DMS153 treated with DMSO at 0.1 percent for 48 hours (cell line): Measurements from ENCODE around the gene PHF12.
"Not testable (repeated sequence)": the region's sequence is repeated elsewhere in the genome, so short reads cannot be mapped to it uniquely, and the experiment has no call there.

ENCODE experiments used
- DNase-seq: peaks from one replicate; lab custom pipeline; 2025; ENCODE audit not compliant: unreplicated experiment; lab: John Stamatoyannopoulos, UW

The PHF12 gene

DNA sequence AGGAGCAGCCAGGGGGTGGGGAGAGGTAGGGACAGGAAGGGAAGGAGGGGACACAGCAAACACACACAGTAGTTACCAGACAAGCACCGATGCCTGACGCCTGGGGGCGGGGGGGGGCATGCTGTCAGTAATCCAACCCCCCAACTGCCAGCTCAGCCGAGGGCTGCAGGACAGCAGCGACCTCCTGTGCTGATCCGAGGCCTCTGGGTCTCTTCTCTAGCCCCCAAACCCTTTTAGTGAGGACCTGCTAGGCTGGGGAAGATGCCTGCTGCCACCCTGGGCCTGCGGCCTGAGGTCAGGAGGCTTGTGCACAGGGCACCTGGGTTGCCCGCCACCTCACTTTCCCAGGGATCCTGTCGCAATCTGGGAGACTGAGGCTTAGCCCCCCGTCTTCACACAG lies 65.4 kb downstream of the PHF12 start:
- no peak for DNase-seq

DNA sequence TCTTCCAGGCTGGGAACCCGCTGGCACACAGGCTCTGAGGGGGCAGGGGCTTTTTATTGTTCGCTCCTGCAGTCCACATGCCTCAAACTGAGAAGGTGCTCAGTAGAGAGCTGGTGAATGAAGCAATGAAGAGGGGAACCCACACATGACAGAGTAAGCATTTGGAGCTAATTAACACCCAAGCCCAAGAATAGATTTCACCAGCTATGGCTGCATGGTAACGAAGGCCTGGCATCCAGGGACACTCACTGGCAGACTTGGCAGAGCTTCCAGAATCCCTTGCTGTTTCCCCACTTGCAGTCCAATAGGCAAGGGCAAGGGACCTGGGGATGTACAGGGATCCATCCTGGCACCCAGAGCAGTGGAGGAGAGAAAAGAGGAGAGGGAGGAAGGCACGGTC lies 66.0 kb downstream of the PHF12 start:
- DNase-seq, result no peak

DNA sequence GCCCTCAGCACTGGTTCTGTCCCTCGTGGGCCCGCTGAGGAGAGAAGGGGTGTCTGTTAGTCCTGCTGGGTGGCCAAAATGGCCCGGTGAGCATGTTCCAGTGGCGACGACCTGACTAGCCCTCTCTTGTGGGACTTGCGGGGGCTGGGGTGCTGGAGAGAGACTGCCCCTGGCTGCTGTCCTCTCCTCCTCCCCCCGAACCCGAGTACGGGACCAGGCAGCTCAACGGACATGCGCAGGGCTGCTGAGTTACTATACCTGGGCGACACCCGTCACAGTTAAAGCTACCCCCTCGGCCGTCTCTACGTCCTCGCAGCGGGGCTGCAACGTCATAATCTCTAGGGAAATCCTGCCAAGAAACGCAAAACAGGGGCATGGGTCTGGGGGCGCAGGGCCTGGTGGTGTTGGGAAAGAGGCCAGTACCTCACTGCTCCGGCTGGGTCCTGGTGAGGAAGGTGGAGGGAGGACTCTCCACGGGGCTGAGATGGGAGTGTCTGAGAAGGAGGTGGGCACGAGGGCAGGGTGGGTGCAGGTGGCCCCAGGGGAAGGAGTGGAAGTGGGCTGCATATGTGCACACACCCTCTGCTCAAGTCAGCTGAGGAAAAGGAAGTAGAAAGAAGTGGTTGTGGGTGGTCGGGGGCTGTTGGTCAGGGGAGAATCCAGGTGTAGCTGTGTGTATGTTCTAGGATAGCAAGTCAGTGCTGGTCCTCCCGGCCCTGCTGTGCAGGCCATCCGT lies 67.2 kb downstream of the PHF12 start:
- no peak for DNase-seq

DNA sequence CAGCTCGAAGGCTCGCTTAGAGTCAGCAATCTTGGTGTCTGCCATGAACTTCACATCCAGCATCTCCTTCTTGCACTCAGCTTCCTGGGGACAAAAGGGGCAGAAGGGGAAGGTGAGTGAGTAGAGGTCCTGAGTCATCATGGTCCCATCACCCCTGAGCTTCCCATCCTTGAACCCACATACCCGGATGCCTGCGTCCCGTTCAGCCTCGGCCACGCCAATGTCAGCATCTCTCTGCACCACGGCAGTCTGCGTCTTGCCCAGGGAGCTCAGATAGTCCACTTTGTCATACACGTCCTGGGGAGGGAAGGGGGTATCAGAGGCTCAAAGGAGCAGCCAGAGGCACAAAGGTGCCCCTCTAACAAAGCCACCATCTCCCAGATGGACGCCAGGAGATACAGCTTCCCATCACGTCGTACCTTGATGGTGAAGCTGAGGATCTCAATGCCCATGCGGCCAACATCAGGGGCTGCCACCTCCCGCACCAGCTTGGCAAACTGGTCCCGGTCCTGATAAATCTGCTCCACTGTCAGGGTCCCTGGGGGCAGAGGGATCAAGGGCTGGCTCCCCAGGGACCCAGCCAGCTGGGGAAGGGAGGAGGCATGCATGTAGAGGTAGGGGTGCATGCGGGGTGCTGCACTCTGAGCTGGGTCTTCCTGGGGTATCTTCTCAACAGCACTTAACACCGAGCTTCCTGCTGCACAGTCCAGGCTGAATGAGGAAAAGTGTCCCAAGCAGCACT lies 69.0 kb downstream of the PHF12 start:
- DNase-seq, result no peak

DNA sequence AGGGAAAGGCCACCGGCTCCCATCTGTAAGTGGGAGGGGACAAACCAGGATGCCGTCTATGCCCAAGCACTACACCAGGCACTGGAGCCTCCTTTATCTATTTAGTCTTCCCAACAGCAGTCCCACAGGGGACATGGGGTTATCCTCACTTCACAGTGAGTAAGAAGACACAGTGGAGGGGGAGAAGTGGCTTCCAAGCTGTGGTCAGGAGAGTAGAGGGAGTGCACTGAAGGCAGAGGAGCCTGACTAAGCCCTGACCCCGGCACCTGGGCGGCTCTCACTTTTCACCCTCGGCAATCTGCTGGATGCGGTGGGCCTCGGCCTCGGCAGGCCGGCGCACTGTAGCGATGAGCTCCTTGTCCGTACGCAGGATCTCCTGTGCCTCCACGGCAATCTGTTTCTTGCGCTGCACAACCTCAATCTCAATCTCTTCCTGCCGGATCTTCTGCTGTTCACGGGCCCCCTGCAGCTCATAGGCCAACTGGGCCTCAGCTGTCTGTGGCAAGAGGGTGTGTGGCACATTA lies 69.7 kb downstream of the PHF12 start:
- no peak for DNase-seq

DNA sequence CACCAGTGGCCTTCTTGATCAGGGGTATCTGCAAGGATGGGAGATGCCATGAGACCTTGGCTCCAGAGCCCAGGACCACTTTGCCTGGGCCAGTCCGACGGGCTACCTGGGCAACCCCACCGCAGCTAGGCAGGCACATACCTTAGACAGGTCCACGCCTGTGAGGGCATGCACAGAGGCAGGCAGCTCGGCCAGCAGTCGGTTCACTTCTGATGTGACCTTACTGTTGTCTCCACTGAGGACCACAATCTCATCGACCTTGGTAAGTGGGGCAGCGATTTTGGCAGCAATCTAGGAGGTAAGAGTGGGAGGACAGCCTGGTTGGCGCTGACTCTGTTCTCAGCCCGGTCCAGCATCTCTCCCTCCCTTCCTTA lies 70.8 kb downstream of the PHF12 start:
- DNase-seq, result no peak

DNA sequence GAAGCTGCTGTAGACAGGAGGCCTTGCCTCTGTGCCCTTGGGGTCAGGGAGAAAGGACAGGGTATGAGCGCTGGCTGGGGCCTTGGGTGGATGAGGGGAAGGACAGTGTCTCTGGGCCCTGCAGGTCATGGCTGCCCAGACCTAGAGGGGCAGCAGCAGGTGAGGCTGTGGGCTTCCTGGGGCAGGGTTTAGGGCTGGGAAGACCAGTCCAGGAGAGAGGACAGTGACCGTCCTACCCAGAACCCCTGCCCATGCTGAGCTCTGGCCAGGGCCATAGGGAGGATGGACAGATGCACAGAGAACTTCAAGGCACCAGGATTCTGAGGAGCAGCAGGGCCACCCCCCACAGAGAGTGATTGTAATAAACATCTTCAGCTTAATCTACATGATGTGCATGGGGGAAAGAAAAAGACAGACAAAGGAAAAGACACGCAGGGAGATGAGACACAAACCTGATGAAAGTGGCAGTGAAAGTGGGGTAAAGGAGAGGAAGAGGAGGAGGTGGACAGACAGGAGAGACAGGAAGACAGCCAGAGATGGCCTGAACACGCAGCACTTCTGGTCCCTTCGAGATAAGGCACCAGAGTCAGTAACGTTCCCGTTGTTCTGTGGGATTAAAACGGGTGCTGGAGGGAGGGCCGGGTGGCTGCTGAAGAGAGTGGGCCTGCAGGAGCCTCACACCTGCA lies 71.3 kb downstream of the PHF12 start:
- no peak for DNase-seq

DNA sequence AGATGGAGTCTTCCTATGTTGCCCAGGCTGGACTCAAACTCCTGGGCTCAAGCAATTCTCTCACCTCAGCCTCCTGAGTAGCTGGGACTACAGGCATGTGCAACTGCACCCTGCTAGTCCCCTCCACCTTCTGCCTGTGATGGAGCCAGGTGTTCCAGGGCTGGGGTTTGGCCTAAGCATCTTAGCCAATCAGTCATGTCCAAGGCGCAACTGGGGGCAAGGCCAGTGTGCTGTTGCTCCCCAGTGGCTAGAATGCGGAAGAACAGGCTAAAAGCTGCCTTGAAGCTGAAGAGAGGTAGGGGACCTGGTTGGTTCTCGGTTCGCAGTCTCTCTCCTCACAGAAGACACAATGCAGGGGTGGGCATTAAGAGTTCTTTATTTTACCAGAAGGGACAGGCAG lies 72.3 kb downstream of the PHF12 start:
- no peak for DNase-seq

DNA sequence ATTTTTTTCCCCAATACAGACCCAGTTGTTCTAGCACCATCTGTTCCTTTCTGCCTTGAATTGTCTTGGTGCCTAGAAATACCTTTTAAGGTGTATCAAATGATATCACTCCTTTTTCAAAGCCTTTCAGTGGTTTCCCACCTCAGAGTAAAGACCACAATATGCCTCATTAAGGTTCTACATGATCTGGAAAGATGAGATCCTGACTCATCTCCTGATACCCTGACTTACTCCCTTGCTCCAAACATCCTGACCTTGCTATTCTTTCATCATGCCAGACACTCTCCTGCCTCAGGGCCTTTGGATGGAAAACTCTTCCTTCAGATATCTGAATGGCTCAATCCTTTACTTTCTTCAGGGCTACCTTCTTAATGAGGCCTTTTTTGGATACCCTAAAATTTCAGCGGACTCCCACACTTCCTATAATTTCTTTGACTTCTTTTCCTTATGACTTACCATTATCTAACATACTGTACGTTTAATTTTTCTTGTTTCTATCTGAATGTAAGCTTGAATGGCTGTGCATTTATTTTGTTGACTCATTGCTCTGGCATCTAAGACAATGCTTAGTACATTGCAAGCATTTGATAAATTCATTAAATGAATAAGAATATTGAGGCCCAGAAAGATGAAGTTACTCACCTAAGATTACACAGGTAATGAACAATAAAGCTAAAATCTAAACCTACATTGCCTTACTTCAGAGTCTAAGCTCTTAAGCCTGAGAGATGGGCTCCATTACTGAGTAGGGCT lies 73.0 kb downstream of the PHF12 start:
- no peak for DNase-seq

DNA sequence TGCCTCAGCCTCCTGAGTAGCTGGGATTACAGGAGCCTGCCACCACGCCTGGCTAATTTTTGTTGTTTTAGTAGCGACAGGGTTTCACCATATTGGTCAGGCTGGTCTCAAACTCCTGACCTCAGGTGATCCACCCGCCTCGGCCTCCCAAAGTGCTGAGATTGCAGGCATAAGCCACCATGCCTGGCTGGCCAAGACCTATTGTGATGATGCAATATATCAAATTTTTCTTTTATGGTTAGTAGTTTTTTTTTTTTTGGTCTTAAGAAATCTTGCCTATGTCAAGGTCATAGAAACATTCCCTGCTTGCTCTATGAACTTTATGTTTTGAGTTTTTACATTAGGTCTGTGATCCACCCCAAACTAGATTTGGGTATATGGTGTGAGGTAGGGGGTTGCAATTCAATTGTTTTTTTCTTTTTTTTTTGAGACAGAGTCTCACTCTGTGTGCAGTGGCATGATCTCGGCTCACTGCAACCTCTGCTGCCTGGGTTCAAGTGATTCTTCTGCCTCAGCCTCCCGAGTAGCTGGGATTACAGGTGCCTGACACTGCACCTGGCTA lies 74.1 kb downstream of the PHF12 start:
- DNase-seq, result not testable (repeated sequence)

DNA sequence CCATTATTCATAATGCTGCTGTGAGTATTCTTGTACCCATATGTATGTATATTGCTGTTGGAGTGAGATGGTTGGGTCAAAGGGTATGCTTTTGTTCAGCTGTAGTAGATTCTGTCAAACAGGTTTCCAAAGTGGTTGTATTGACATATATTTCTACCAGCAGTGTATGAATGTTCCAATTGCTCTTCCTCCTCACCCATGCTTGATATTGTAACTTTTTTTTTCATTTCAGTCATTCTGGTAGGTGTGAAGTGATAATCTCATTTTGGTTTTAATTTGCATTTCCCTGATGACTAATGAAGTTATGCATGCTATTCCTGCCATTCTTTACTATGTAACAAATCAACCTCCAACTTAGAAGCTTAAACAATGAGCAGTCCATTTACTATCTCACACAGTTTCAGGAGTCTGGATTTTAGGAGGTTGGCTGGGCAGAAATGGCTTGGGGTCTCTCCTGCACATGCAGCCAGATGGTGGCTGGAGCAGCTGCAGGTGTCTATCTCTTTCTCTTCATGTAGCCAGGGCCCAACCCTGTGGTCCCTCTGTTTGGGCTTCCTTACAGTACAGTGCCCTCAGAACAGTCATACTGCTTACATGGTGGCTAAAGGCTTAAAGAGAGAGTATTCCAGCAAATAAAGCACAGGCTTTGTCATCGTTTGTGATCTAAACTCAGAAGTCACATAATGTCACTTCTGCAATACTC lies 75.3 kb downstream of the PHF12 start:
- DNase-seq, result no peak

DNA sequence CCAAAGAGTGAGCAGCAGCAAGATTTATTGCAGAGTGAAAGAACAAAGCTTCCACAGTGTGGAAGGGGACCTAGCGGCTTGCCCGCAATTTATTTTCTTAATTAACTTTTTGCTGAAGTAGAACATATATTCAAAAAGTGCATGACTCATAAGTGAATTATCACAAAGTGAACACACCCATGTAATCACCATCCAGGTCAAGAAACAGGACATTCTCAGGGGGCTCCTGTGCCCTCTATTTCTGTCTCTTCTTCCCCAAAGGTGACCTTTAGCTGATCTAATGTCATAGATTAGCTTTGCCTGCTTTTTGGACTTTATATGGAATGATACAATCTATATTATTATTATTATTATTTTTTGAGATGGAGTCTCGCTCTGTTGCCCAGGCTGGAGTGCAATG lies 76.6 kb downstream of the PHF12 start:
- no peak for DNase-seq

DNA sequence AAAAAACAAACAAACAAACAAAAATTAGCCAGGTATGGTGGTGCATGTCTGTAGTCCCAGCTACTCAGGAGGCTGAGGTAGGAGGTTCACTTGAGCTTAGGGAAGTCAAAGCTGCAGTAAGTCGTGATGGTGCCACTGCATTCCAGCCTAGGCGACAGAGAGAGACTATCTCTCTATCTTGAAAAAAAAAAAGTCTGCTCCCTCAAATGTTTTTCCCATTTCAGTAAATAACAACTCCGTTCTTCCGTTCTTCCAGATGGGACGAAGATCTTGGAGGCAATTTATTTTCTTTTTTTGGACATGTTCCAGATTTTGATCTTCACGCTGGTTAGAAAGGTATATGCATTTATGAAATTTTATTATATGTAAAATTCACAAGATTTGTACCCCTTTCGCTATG lies 77.5 kb downstream of the PHF12 start:
- no peak for DNase-seq

DNA sequence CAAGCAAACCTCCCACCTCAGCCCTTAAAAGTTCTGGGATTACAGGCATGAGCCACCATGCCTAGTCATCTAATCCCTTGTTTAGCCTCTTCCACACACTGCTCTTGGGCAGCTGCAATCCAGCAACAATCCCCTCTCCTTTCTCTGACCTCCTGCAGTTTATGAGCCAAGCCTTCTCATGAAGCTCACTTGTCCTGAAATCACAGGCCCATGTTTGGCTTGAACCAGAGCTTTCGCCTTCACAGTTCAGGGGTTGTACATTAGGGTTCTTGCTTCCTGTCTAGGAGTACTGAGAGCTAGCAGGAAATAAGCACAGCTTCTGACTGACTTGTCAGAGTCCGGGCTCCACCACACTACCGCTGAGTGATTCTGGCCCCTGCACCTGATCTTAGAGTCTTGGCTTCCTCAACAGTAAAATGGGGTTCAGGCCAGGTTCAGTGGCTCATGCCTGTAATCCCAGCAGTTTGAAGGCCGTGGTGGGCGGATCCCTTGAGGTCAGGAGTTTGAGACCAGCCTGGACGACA lies 80.2 kb downstream of the PHF12 start:
- no peak for DNase-seq

DNA sequence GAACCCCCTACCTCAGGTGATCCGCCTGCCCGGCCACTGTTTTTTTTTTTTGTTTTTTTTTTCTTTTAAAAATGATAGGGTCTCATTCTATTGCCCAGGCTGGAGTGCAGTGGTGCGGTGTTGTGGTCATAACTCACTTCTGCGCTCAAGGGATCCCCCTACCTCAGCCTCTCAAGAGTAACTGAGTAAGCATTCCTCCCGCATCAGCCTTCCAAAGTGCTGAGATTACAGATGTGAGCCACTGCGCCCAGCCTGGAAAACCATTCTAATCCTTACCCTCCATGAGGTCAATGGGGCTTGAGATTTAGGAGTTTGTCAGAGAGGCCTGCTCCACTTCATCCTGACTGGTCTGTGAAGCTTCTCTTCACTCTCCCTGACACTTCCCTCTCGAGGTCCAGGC lies 84.0 kb downstream of the PHF12 start:
- DNase-seq, result no peak

DNA sequence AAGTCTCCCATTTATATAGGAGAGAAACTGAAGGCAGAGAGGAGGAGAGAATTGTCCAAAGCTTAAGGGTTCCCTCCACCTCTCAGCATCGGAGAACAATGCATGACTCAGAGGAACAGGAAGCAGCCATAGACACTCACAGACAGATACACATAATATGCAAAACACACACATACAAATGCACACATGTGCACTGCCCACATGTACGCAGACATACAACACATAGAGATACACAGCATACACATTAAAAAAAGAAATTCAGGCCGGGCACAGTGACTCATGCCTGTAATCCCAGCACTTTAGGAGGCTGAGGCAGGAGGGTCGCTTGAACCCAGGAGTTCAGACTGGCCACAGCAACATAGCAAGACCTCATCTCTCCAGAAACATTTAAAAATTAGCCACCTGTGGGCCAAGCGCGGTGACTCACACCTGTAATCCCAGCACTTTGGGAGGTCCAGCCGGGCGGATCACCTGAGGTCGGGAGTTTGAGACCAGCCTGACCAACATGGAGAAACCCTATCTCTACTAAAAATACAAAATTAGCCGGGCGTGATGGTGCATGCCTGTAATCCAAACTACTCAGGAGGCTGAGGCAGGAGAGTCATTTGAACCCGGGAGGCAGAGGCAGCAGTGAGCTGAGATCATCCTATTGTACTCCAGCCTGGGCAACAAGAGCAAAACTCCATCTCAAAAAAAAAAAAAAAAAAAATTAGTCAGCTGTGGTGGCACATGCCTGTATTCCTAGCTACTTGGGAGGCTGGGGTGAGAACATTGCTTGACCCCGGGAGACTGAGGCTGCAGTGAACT lies 85.2 kb downstream of the PHF12 start:
- no peak for DNase-seq

DNA sequence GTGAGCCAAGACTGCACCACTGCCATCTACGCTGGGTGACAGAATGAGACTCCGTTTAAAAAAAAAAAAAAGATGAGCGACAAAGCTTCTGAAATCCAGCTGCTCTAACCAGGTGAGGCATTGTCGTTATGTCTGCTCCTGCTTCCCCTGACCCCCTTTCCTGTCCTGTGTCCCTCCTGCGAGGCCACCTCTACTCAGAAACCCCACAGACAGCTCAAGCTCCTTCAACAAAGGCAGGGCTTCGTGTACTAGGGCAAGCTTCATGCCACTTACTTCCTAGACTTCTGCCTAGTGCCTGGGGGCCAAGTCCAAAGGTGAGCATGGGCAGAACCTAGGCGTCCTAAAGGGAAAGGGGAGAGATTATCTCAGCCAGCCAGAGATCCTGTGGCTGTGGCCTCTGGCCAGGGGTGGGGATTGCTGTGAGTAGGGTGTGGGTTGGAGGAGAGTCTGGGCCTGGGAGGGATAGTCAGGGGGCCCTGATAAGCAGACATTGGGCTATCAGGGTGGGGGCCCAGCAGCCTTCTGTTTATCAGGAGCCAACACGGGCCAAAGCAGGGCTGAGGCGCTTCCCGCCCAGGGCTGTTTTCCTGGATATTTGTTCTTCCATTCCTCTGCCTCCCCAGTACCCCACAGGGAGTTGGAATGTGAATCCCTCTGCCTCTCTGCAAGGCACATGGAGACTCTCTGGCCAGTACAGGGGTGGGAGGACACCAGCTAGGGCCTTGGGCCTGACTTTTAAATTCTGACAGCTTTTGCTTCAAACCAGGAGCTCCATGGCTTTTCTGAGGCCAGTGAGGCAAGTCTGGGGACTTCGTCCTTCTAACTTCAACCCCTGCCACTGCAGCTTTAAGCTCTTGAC lies 86.1 kb downstream of the PHF12 start:
- DNase-seq, result no peak

DNA sequence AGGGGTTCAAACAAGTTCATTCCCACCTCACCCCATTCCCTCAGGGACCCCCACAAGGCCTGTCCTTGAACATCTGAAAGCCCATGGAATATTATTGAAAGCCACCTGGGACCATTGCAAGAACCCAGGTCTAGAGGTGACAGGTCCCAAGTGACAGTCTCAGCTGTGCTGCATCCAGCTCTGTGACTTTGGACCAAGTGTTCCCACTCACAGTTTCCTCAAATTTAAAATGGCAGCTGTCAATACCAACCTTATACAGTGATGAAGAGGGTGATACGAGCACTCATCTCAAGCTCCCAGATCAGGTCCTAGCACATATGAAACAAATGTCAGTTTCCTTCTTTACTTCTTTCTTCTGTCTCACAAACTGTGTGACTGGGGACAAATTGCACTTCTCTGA lies 87.4 kb downstream of the PHF12 start:
- no peak for DNase-seq
